Motor neuron (in vitro differentiated cells): ENCODE measurements around the gene PLCE1. TPM values are rescaled to one million over a fixed set of nuclear protein-coding genes. Genes with fewer than 3 reads are reported as not detected.
A peak's percentile ranks its signal among the peaks of the same experiment; 100 is the strongest.

Experiments
- ATAC-seq, 8 experiments: fragments of 200-7000 bp; cut with Tn5 transposase; replicated peaks in 6 of 8; 2 replicates each; pipeline ENCODE4 v1.8.0; 2021; ENCODE audit warnings: mild to moderate bottlenecking in 8 of 8, moderate library complexity in 8 of 8
- H3K27ac ChIP-seq, 2 donors: fragments of 250-450 bp; sonication (Bioruptor Pico); 2 replicates each; pipeline ENCODE4 v1.9.0; 2021; ENCODE audit warnings: antibody characterized with exemption in 2 of 2, mild to moderate bottlenecking in 2 of 2, moderate library complexity in 1 of 2
- H3K4me1 ChIP-seq, 2 donors: fragments of 250-450 bp; sonication (Bioruptor Pico); replicated peaks in 1 of 2; 2 replicates each; pipeline ENCODE4 v1.6.1; 2021; ENCODE audit warnings: antibody characterized with exemption in 2 of 2, mild to moderate bottlenecking in 2 of 2, moderate library complexity in 1 of 2
- H3K4me3 ChIP-seq, 5 donors: fragments of 250-450 bp; sonication (Bioruptor Pico); 2 replicates each; pipeline ENCODE4 v1.9.0; 2021; ENCODE audit warnings: antibody characterized with exemption in 5 of 5, mild to moderate bottlenecking in 5 of 5, moderate library complexity in 4 of 5
- whole genome bisulfite sequencing, 10 experiments: fragments of 450-650 bp; shearing (Covaris generic); methylation state at CpG; one replicate each; pipeline ENCODE4 v1.0.0; 2022; 5-methylcytosine and 5-hydroxymethylcytosine counted together
- in situ Hi-C, 9 experiments: fragments of 400-800 bp; cut with MboI; loops; one replicate each; pipeline ENCODE4 v1.15.0; 2021; ENCODE audit warnings: low sequenced_read_pairs in 9 of 9, low pct_unique_long_range_greater_than_20kb in 2 of 9; ENCODE audit not compliant: unreplicated experiment in 9 of 9
- total RNA-seq, 8 experiments: library from RNA; unstranded; fragments of 300-600 nt; gene quantifications; 2 replicates each; pipeline versions ENCODE4 v1.2.3 to v1.2.4, GENCODE V29; 2022

PLCE1 gene
- total RNA-seq, 8 experiments from 2014 or later = 1.3 to 29.3 (median 3.1) TPM

GRCh38 chr10:94038024-94038423 is 44.3 kb downstream of the PLCE1 start:
- no peak for ATAC-seq
- Histone ChIP-seq H3K27ac (no peak overlapping the region), H3K4me1 (peaks cover 0 to 2% of the 10 kb centered on the region in 2 donors), H3K4me3 (no peak overlapping the region)
- WGBS, 10 experiments = 32 to 73% (median 37%) methylated on average over 3 to 4 of the region's 4 CpGs; no CpG with 5 or more reads in 4 of the 10 experiments
- in situ Hi-C loops = no loop called here

GRCh38 chr10:94041206-94041605 is 47.5 kb downstream of the PLCE1 start:
- 30 to 100% (median 78%) methylated on average over 2 to 4 of the region's 4 CpGs; no CpG with 5 or more reads in 3 of the 10 experiments for WGBS, 10 experiments

DNA sequence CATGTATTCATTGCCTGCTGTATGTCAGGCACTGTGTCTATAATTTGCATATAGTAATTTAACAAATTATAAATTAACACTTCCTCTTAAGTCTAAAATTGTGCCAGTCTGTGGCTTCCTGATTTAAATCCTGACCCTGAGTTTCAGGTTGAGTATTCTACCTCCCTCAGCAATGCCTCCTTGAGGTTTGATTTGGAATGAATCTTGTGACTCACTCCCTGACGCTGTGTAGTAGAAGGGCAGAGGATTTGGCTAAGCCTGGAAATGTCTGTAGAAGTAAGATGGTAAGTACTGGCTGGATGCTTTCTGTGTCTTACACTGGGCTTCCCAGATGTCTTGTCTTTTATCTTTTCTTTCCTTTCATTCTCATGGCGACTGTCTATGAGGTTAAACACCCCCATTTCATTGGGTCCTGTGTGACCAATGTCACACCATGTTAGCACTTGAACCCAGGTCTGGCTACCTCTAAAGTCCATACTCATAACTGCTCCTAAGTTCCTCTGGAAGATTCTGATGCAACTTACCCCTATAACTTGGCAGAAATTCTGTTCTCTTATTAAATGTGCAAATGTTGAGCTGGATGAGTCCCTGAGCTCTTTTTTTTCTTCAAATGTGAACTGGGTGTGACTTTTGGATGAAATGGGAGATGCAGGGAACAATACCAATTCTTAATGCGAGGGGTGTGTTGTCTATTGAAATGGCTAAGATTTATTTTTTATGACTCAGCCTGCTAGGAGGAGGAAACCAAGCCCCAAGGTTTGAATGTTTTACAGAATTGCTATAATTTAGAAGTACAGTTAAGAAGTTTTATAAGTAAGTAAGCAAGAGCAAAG is 48.5 kb downstream of the PLCE1 start:
- Histone ChIP-seq H3K4me3 (no peak overlapping the region), H3K27ac (no peak overlapping the region), H3K4me1 (no peaks in the 10 kb centered on the region)
- peak in 3 of 8 experiments; percentile 81 to 86 (median 85) for ATAC-seq
- in situ Hi-C loops = no loop called here
- WGBS, 10 experiments = 0 to 100% (median 58%) methylated on average over 1 to 3 of the region's 3 CpGs; no CpG with 5 or more reads in 1 of the 10 experiments

More at GRCh38 chr10:94041206-94041605, 47.5 kb downstream of the PLCE1 start:
- Histone ChIP-seq H3K4me3 (no peak overlapping the region), H3K27ac (no peak overlapping the region), H3K4me1 (peaks cover 0 to 1% of the 10 kb centered on the region in 2 donors)
- in situ Hi-C loops = no loop called here
- no peak for ATAC-seq

- Histone ChIP-seq H3K27ac (no peak overlapping the region), H3K4me1 (no peaks in the 10 kb centered on the region), H3K4me3 (no peak overlapping the region)
- in situ Hi-C loops = no loop called here
- peak in 3 of 8 experiments; percentile 18 to 33 (median 24) for ATAC-seq
- 0 to 90% (median 70%) methylated on average over 2 to 4 of the region's 4 CpGs for WGBS, 10 experiments
Measured at GRCh38 chr10:94042834-94043175, 49.1 kb downstream of the PLCE1 start.

Other genes starting within 250 kb of the PLCE1 start
- 1 to 10 TPM in 5 of 8 experiments, under 1 TPM in 3; 0.69 to 2.8 (median 1.3) TPM for gene LGI1, start 236.0 kb upstream of the PLCE1 start, total RNA-seq
- gene SLC35G1, start 100.0 kb upstream of the PLCE1 start, total RNA-seq = 10 to 100 TPM in 2 of 8 experiments, 1 to 10 TPM in 6; 4.0 to 17.6 (median 6.0) TPM